HCT116 (cell line): Measurements from ENCODE around the gene RAB3IP. TPM values are rescaled to one million over a fixed set of nuclear protein-coding genes. Genes with fewer than 3 reads are reported as not detected.

Experiments used
- ATAC-seq: fragments of 200-7000 bp; cut with Tn5 transposase; 2 replicates; pipeline ENCODE4 v1.9.1; 2020; ENCODE audit warnings: mild to moderate bottlenecking, moderate library complexity
- BruUV-seq: library from RNA; stranded (reverse); fragments of 400-500 nt; replicated peaks from 2 replicates; lab custom pipeline; 2021; lab: Mats Ljungman, UMichigan
- CTCF ChIA-PET: fragments of 300-600 bp; sonication (Branson Sonifier 250); formaldehyde crosslinking; loops from one replicate; lab custom pipeline; 2021; ENCODE audit warnings: antibody characterized with exemption; lab: Charles Lee
- POLR2A ChIA-PET: fragments of 300-600, 350-600 bp; sonication (Branson Sonifier 250); formaldehyde crosslinking; loops from one replicate; lab custom pipeline; 2021; ENCODE audit warnings: antibody characterized with exemption; lab: Charles Lee
- RAD21 ChIA-PET, 2 experiments: fragments of 300-600 bp; sonication (Branson Sonifier 250); formaldehyde crosslinking; loops; one replicate each; lab custom pipeline; 2023; ENCODE audit warnings: low total read pairs in 2 of 2; ENCODE audit not compliant: uncharacterized antibody in 2 of 2, unreplicated experiment in 2 of 2, low non-redundant PET in 1 of 2; lab: Charles Lee
- DNase-seq: peaks from one replicate; pipeline ENCODE4 v3.0.0-alpha.2; 2010; ENCODE audit warnings: low read depth, low spot score
- H2AFZ ChIP-seq: fragments of 200-600 bp; shearing (Covaris generic), sonication (generic); 2 replicates; pipeline ENCODE4 v1.6.1; 2017; ENCODE audit warnings: low read depth, mixed run types, mixed read lengths, antibody characterized with exemption, low read length; ENCODE audit not compliant: poor library complexity, severe bottlenecking
- H3K27ac ChIP-seq: 2 replicates; pipeline ENCODE4 v1.5.1; 2012; ENCODE audit warnings: low read depth, low read length
- H3K27me3 ChIP-seq: fragments of 200-600 bp; sonication (generic); 2 replicates; pipeline ENCODE4 v1.6.1; 2016; ENCODE audit warnings: mixed run types, low read length, mixed read lengths; ENCODE audit not compliant: insufficient read depth
- H3K36me3 ChIP-seq, 2 experiments: fragments of 200-500 bp in 1 of 2; fragments of 200-600 bp in 1 of 2; sonication (Bioruptor generic) in 1 of 2; sonication (generic) in 1 of 2; 2 replicates each; pipeline versions ENCODE4 v1.5.1 to v1.6.1; 2014 to 2016; ENCODE audit warnings: low read length in 2 of 2, inconsistent platforms in 1 of 2, mixed read lengths in 1 of 2, mixed run types in 1 of 2; ENCODE audit not compliant: insufficient read depth in 2 of 2, control insufficient read depth in 1 of 2
- H3K4me1 ChIP-seq, 2 experiments: fragments of 200-600 bp in 1 of 2; sonication (generic) in 1 of 2; 2 replicates each; pipeline versions ENCODE4 v1.5.1 to v1.6.1; 2012 to 2017; ENCODE audit warnings: low read length in 2 of 2, inconsistent platforms in 1 of 2, mild to moderate bottlenecking in 1 of 2, mixed read lengths in 1 of 2, mixed run types in 1 of 2, moderate library complexity in 1 of 2; ENCODE audit not compliant: insufficient read depth in 2 of 2, control insufficient read depth in 1 of 2
- H3K4me2 ChIP-seq: fragments of 200-600 bp; sonication (generic); 2 replicates; pipeline ENCODE4 v1.6.1; 2017; ENCODE audit warnings: mixed run types, low read length, mixed read lengths
- H3K4me3 ChIP-seq, 2 experiments: fragments of 200-600 bp in 1 of 2; sonication (generic) in 1 of 2; replicated peaks in 1 of 2; 2 replicates each; pipeline ENCODE4 v1.5.1; 2011 to 2016; ENCODE audit warnings: low read length in 2 of 2, control low read depth in 1 of 2, low read depth in 1 of 2, mild to moderate bottlenecking in 1 of 2, mixed read lengths in 1 of 2, mixed run types in 1 of 2
- H3K79me2 ChIP-seq: fragments of 200-600 bp; sonication (generic); 2 replicates; pipeline ENCODE4 v1.6.1; 2017; ENCODE audit warnings: mild to moderate bottlenecking, mixed run types, low read length, moderate library complexity, mixed read lengths; ENCODE audit not compliant: insufficient read depth
- H3K9ac ChIP-seq: fragments of 200-600 bp; sonication (generic); 2 replicates; pipeline ENCODE4 v1.6.1; 2016; ENCODE audit warnings: low read length, mixed read lengths
- H3K9me2 ChIP-seq: fragments of 200-600 bp; sonication (generic), shearing (Covaris generic); 2 replicates; pipeline ENCODE4 v1.6.1; 2017; ENCODE audit warnings: mixed run types, mild to moderate bottlenecking, moderate library complexity; ENCODE audit not compliant: insufficient read depth
- H3K9me3 ChIP-seq, 2 experiments: fragments of 200-500 bp in 1 of 2; fragments of 200-600 bp in 1 of 2; sonication (Bioruptor generic) in 1 of 2; sonication (generic) in 1 of 2; 2 replicates each; pipeline ENCODE4 v1.6.1; 2014 to 2017; ENCODE audit warnings: low read length in 2 of 2, mixed read lengths in 2 of 2, inconsistent platforms in 1 of 2, low read depth in 1 of 2, mild to moderate bottlenecking in 1 of 2, mixed run types in 1 of 2, moderate library complexity in 1 of 2; ENCODE audit not compliant: control insufficient read depth in 1 of 2, insufficient read depth in 1 of 2
- H4K20me1 ChIP-seq: fragments of 200-600 bp; sonication (generic), shearing (Covaris generic); 2 replicates; pipeline ENCODE4 v1.6.1; 2017; ENCODE audit warnings: mixed run types, mild to moderate bottlenecking, moderate library complexity; ENCODE audit not compliant: insufficient read depth
- CEBPB ChIP-seq: IDR thresholded peaks from 2 replicates; pipeline ENCODE4 v1.6.1; 2012; ENCODE audit warnings: low read depth
- EGR1 ChIP-seq: IDR thresholded peaks from 2 replicates; pipeline ENCODE4 v1.6.1; 2012; ENCODE audit warnings: low read depth
- FOSL1 ChIP-seq: IDR thresholded peaks from 2 replicates; pipeline ENCODE4 v1.6.1; 2012; ENCODE audit warnings: low read depth
- REST ChIP-seq: IDR thresholded peaks from 2 replicates; pipeline ENCODE4 v1.6.1; 2012; ENCODE audit warnings: low read depth
- TCF7L2 ChIP-seq: IDR thresholded peaks from 2 replicates; pipeline ENCODE4 v1.7.0; 2011; ENCODE audit warnings: borderline replicate concordance, inconsistent platforms; ENCODE audit not compliant: insufficient read depth, insufficient read length; ENCODE audit errors: extremely low read depth
- ZBTB33 ChIP-seq: IDR thresholded peaks from 2 replicates; pipeline ENCODE4 v1.6.1; 2011; ENCODE audit warnings: mild to moderate bottlenecking, low read length, moderate library complexity; ENCODE audit not compliant: insufficient replicate concordance; ENCODE audit errors: extremely low read depth
- intact Hi-C: fragments of 100-400 bp; cut with micrococcal nuclease; formaldehyde crosslinking; loops from 2 replicates; pipeline ENCODE4 v1.10.0; 2022
- total RNA-seq: library from RNA; stranded (reverse); gene quantifications from one replicate; pipeline ENCODE4 v1.2.1, GENCODE V29; 2021; ENCODE audit not compliant: unreplicated experiment

The RAB3IP gene
- total RNA-seq, 1 experiment from 2014 or later: 31.3 TPM

DNA sequence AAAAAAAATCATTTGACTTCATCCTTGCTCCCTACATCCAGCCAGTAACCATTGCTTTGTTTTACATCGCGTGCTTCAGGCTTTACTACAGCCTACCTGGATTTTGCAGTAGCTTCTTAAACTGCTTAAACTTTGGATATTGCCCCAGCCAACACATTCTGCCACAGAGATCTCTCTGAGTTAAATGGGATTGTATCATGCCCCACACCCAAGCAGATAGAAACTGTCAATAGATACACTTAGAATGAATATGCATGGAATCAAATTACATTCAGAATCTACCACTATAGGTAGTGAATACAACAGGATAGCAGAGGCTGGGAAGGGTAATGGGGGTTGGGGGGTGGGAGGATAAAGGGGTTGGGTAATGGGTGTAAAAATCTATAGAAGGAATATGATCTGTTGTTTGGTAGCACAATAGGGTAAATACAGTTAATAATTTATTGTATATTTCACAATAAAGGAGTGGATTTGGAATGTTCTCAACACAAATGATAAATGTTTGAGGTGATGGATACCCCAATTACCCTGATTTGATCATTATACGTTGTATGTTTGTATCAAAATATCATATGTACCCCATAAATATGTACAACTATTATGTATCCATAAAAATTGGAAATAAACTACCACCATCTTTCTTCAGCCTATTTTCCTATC lies 83.7 kb downstream of the RAB3IP start:
- Histone ChIP-seq H3K4me3 (no peak overlapping the region; a peak in 1 of 4 replicates), H3K4me2 (peak overlapping the region; percentile 70), H3K4me1 (peaks cover 15 to 23% of the 10 kb centered on the region in 2 experiments), H2AFZ (no peak overlapping the region), H3K9me2 (no peaks in the 10 kb centered on the region), H3K27ac (peak overlapping the region; percentile 16; the same call in 1 of the 2 replicates), H3K27me3 (no peaks in the 10 kb centered on the region), H3K79me2 (no peaks in the 10 kb centered on the region), H3K36me3 (no peaks in the 10 kb centered on the region), H3K9ac (no peak overlapping the region), H3K9me3 (no peaks in the 10 kb centered on the region), H4K20me1 (no peaks in the 10 kb centered on the region)
- TF ChIP-seq EGR1 (no peak), TCF7L2 (no peak), REST (no peak), FOSL1 (no peak), ZBTB33 (no peak), CEBPB (no peak)
- ChIA-PET CTCF (no interaction called here), POLR2A (no interaction called here), RAD21 (no interaction called here)
- ATAC-seq (peak; percentile 48; the same call in 1 of the 2 replicates), DNase-seq (no peak)
- intact Hi-C loops: no loop called here
- BruUV-seq: no TSS peak
